GM23338 (cell line): ENCODE data around the gene WDR38. TPM values are rescaled to one million over a fixed set of nuclear protein-coding genes. Genes with fewer than 3 reads are reported as not detected.

Experiments used
- ATAC-seq: fragments of 200-7000 bp; cut with Tn5 transposase; 3 replicates; pipeline ENCODE4 v1.9.1; 2020
- DNase-seq: peaks from one replicate; pipeline ENCODE4 v3.0.0-alpha.2; 2015; ENCODE audit warnings: low spot score
- H2AFZ ChIP-seq: fragments of 200-600 bp; sonication (generic); 2 replicates; pipeline ENCODE4 v1.8.0; 2016; ENCODE audit warnings: antibody characterized with exemption, mild to moderate bottlenecking, moderate library complexity
- H3F3A ChIP-seq: fragments of 200-600 bp; sonication (generic); replicated peaks from 2 replicates; pipeline ENCODE4 v1.8.0; 2017; ENCODE audit warnings: antibody characterized with exemption, mixed run types, low read depth
- H3K27ac ChIP-seq: fragments of 200-600 bp; sonication (generic); 2 replicates; pipeline ENCODE4 v1.6.1; 2016; ENCODE audit warnings: low read depth
- H3K27me3 ChIP-seq: fragments of 200-600 bp; sonication (generic); 2 replicates; pipeline ENCODE4 v1.8.0; 2016; ENCODE audit warnings: mild to moderate bottlenecking, mixed run types, moderate library complexity; ENCODE audit not compliant: insufficient read depth
- H3K36me3 ChIP-seq: fragments of 200-600 bp; sonication (generic); 2 replicates; pipeline ENCODE4 v1.8.0; 2016; ENCODE audit warnings: mild to moderate bottlenecking; ENCODE audit not compliant: insufficient read depth
- H3K4me1 ChIP-seq: fragments of 200-600 bp; sonication (generic); 2 replicates; pipeline ENCODE4 v1.8.0; 2016; ENCODE audit warnings: mild to moderate bottlenecking, moderate library complexity; ENCODE audit not compliant: insufficient read depth
- H3K4me2 ChIP-seq: fragments of 200-600 bp; sonication (generic); 2 replicates; pipeline ENCODE4 v1.7.1; 2017; ENCODE audit warnings: mixed run types
- H3K4me3 ChIP-seq: fragments of 200-600 bp; sonication (generic); 2 replicates; pipeline ENCODE4 v1.6.1; 2016; ENCODE audit warnings: mixed run types
- H3K79me2 ChIP-seq: fragments of 200-600 bp; sonication (generic); replicated peaks from 2 replicates; pipeline ENCODE4 v1.8.0; 2017; ENCODE audit warnings: mild to moderate bottlenecking; ENCODE audit not compliant: insufficient read depth
- H3K9me2 ChIP-seq: fragments of 200-600 bp; sonication (generic); 2 replicates; pipeline ENCODE4 v1.8.0; 2017; ENCODE audit not compliant: insufficient read depth
- H4K20me1 ChIP-seq: fragments of 200-600 bp; sonication (generic); replicated peaks from 2 replicates; pipeline ENCODE4 v1.8.0; 2017; ENCODE audit warnings: mild to moderate bottlenecking; ENCODE audit not compliant: insufficient read depth
- H3K27ac Mint-ChIP-seq: 2 replicates; pipeline ENCODE4 v1.8.0; 2020; ENCODE audit warnings: inconsistent platforms, mild to moderate bottlenecking, moderate library complexity, mixed read lengths
- H3K27me3 Mint-ChIP-seq: 3 replicates; pipeline ENCODE4 v1.8.0; 2022; ENCODE audit warnings: low read depth, mild to moderate bottlenecking, moderate library complexity, mixed read lengths, inconsistent platforms; ENCODE audit not compliant: insufficient read depth, poor library complexity
- H3K36me3 Mint-ChIP-seq: 3 replicates; pipeline ENCODE4 v1.8.0; 2021; ENCODE audit warnings: low read depth, mild to moderate bottlenecking, inconsistent platforms, moderate library complexity, mixed read lengths
- H3K4me1 Mint-ChIP-seq: 3 replicates; pipeline ENCODE4 v1.8.0; 2020; ENCODE audit warnings: mild to moderate bottlenecking, inconsistent platforms, mixed read lengths
- H3K4me3 Mint-ChIP-seq: 3 replicates; pipeline ENCODE4 v1.8.0; 2021; ENCODE audit warnings: moderate library complexity, mild to moderate bottlenecking, inconsistent platforms, mixed read lengths
- H3K9me3 Mint-ChIP-seq: 3 replicates; pipeline ENCODE4 v1.8.0; 2020; ENCODE audit warnings: moderate library complexity, mild to moderate bottlenecking, inconsistent platforms, mixed read lengths
- CREB1 ChIP-seq: fragments of 250-450 bp; sonication (Bioruptor Pico); IDR thresholded peaks from 2 replicates; pipeline ENCODE4 v1.5.0; 2020; ENCODE audit warnings: low read depth, mild to moderate bottlenecking, moderate library complexity
- EZH2 ChIP-seq: fragments of 200-600 bp; sonication (generic); IDR thresholded peaks from one replicate; pipeline ENCODE4 v1.8.0; 2017; ENCODE audit warnings: antibody characterized with exemption, mild to moderate bottlenecking, low read depth; ENCODE audit not compliant: unreplicated experiment
- EZH2phosphoT487 ChIP-seq: fragments of 200-600 bp; sonication (generic); IDR thresholded peaks from one replicate; pipeline ENCODE4 v1.8.1; 2018; ENCODE audit warnings: antibody characterized with exemption; ENCODE audit not compliant: unreplicated experiment
- JUNB ChIP-seq: IDR thresholded peaks from one replicate; pipeline ENCODE4 v1.6.1; 2016; ENCODE audit warnings: antibody characterized with exemption; ENCODE audit not compliant: unreplicated experiment
- NANOG ChIP-seq: IDR thresholded peaks from 2 replicates; pipeline ENCODE4 v1.6.1; 2016; ENCODE audit warnings: antibody characterized with exemption, borderline replicate concordance
- POLR2AphosphoS5 ChIP-seq: IDR thresholded peaks from 2 replicates; pipeline ENCODE4 v1.6.1; 2016; ENCODE audit warnings: antibody characterized with exemption, low read depth
- STAT1 ChIP-seq: IDR thresholded peaks from one replicate; pipeline ENCODE4 v1.6.1; 2016; ENCODE audit warnings: antibody characterized with exemption; ENCODE audit not compliant: unreplicated experiment
- ZNF114 ChIP-seq: fragments of 250-450 bp; sonication (Bioruptor Pico); IDR thresholded peaks from 2 replicates; pipeline ENCODE4 v1.5.0; 2020; ENCODE audit warnings: mild to moderate bottlenecking, moderate library complexity
- ZNF331 ChIP-seq: fragments of 250-450 bp; sonication (Bioruptor Pico); IDR thresholded peaks from 2 replicates; pipeline ENCODE4 v1.5.0; 2020; ENCODE audit warnings: low read depth, mild to moderate bottlenecking, moderate library complexity
- polyA plus RNA-seq: library from polyadenylated mRNA; unstranded; fragments of >200 nt; fragmentation: Nextera tagmentation; extraction: Ambion mirVana; gene quantifications from 2 replicates; pipeline ENCODE4 v1.2.1, GENCODE V29; 2016
- total RNA-seq: library from RNA; depleted of rRNA; stranded (reverse); fragments of >200 nt; shearing (Covaris generic); gene quantifications from 2 replicates; pipeline ENCODE4 v1.2.3, GENCODE V29; 2014
- TF ChIP-seq, protein P1 (sequence below): fragments of 250-450 bp; sonication (Bioruptor Pico); IDR thresholded peaks from 2 replicates; pipeline ENCODE4 v1.5.0; 2020; ENCODE audit warnings: mild to moderate bottlenecking, moderate library complexity
- TF ChIP-seq, protein P2 (sequence below), 2 experiments: fragments of 200-600 bp in 1 of 2; sonication (generic) in 1 of 2; conservative IDR thresholded peaks; 2 replicates each; pipeline versions ENCODE4 v1.5.1 to v1.6.1; 2016 to 2017; ENCODE audit warnings: antibody characterized with exemption in 2 of 2, low read depth in 2 of 2, mild to moderate bottlenecking in 2 of 2, moderate library complexity in 1 of 2
- TF ChIP-seq, protein P3 (sequence below): IDR thresholded peaks from one replicate; pipeline ENCODE4 v1.6.1; 2018; ENCODE audit warnings: antibody characterized with exemption; ENCODE audit not compliant: unreplicated experiment
- TF ChIP-seq, protein P4 (sequence below): IDR thresholded peaks from 2 replicates; pipeline ENCODE4 v1.6.1; 2016; ENCODE audit warnings: antibody characterized with exemption

WDR38 gene
- total and polyA plus RNA-seq, 2 experiments from 2014 or later: not detected

- Mint-ChIP-seq H3K27ac (peak overlapping the region; percentile 83), H3K4me1 (peaks cover 5% of the 10 kb centered on the region; the same call in 1 of the 3 replicates), H3K4me3 (no peak overlapping the region), H3K27me3 (peaks cover 8% of the 10 kb centered on the region), H3K9me3 (no peaks in the 10 kb centered on the region), H3K36me3 (peaks cover 4% of the 10 kb centered on the region; the same call in 2 of the 3 replicates)
- TF ChIP-seq EZH2phosphoT487: no peak
- TF ChIP-seq, protein P1, sequence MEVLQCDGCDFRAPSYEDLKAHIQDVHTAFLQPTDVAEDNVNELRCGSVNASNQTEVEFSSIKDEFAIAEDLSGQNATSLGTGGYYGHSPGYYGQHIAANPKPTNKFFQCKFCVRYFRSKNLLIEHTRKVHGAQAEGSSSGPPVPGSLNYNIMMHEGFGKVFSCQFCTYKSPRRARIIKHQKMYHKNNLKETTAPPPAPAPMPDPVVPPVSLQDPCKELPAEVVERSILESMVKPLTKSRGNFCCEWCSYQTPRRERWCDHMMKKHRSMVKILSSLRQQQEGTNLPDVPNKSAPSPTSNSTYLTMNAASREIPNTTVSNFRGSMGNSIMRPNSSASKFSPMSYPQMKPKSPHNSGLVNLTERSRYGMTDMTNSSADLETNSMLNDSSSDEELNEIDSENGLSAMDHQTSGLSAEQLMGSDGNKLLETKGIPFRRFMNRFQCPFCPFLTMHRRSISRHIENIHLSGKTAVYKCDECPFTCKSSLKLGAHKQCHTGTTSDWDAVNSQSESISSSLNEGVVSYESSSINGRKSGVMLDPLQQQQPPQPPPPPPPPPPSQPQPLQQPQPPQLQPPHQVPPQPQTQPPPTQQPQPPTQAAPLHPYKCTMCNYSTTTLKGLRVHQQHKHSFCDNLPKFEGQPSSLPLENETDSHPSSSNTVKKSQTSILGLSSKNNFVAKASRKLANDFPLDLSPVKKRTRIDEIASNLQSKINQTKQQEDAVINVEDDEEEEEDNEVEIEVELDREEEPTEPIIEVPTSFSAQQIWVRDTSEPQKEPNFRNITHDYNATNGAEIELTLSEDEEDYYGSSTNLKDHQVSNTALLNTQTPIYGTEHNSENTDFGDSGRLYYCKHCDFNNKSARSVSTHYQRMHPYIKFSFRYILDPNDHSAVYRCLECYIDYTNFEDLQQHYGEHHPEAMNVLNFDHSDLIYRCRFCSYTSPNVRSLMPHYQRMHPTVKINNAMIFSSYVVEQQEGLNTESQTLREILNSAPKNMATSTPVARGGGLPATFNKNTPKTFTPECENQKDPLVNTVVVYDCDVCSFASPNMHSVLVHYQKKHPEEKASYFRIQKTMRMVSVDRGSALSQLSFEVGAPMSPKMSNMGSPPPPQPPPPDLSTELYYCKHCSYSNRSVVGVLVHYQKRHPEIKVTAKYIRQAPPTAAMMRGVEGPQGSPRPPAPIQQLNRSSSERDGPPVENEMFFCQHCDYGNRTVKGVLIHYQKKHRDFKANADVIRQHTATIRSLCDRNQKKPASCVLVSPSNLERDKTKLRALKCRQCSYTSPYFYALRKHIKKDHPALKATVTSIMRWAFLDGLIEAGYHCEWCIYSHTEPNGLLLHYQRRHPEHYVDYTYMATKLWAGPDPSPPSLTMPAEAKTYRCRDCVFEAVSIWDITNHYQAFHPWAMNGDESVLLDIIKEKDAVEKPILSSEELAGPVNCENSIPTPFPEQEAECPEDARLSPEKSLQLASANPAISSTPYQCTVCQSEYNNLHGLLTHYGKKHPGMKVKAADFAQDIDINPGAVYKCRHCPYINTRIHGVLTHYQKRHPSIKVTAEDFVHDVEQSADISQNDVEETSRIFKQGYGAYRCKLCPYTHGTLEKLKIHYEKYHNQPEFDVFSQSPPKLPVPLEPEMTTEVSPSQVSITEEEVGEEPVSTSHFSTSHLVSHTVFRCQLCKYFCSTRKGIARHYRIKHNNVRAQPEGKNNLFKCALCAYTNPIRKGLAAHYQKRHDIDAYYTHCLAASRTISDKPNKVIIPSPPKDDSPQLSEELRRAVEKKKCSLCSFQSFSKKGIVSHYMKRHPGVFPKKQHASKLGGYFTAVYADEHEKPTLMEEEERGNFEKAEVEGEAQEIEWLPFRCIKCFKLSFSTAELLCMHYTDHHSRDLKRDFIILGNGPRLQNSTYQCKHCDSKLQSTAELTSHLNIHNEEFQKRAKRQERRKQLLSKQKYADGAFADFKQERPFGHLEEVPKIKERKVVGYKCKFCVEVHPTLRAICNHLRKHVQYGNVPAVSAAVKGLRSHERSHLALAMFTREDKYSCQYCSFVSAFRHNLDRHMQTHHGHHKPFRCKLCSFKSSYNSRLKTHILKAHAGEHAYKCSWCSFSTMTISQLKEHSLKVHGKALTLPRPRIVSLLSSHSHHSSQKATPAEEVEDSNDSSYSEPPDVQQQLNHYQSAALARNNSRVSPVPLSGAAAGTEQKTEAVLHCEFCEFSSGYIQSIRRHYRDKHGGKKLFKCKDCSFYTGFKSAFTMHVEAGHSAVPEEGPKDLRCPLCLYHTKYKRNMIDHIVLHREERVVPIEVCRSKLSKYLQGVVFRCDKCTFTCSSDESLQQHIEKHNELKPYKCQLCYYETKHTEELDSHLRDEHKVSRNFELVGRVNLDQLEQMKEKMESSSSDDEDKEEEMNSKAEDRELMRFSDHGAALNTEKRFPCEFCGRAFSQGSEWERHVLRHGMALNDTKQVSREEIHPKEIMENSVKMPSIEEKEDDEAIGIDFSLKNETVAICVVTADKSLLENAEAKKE (CRISPR knock-in tag): no peak
- no peak for TF ChIP-seq NANOG
- TF ChIP-seq CREB1 (CRISPR knock-in tag): no peak
- TF ChIP-seq, protein P2, sequence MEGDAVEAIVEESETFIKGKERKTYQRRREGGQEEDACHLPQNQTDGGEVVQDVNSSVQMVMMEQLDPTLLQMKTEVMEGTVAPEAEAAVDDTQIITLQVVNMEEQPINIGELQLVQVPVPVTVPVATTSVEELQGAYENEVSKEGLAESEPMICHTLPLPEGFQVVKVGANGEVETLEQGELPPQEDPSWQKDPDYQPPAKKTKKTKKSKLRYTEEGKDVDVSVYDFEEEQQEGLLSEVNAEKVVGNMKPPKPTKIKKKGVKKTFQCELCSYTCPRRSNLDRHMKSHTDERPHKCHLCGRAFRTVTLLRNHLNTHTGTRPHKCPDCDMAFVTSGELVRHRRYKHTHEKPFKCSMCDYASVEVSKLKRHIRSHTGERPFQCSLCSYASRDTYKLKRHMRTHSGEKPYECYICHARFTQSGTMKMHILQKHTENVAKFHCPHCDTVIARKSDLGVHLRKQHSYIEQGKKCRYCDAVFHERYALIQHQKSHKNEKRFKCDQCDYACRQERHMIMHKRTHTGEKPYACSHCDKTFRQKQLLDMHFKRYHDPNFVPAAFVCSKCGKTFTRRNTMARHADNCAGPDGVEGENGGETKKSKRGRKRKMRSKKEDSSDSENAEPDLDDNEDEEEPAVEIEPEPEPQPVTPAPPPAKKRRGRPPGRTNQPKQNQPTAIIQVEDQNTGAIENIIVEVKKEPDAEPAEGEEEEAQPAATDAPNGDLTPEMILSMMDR (conservative IDR thresholded peaks at IDR 0.05; ENCODE audit: low read depth in 2 of 2): no peak
- no peak for TF ChIP-seq EZH2
- TF ChIP-seq JUNB: no peak
- TF ChIP-seq ZNF331 (CRISPR knock-in tag): no peak
- TF ChIP-seq, protein P3, sequence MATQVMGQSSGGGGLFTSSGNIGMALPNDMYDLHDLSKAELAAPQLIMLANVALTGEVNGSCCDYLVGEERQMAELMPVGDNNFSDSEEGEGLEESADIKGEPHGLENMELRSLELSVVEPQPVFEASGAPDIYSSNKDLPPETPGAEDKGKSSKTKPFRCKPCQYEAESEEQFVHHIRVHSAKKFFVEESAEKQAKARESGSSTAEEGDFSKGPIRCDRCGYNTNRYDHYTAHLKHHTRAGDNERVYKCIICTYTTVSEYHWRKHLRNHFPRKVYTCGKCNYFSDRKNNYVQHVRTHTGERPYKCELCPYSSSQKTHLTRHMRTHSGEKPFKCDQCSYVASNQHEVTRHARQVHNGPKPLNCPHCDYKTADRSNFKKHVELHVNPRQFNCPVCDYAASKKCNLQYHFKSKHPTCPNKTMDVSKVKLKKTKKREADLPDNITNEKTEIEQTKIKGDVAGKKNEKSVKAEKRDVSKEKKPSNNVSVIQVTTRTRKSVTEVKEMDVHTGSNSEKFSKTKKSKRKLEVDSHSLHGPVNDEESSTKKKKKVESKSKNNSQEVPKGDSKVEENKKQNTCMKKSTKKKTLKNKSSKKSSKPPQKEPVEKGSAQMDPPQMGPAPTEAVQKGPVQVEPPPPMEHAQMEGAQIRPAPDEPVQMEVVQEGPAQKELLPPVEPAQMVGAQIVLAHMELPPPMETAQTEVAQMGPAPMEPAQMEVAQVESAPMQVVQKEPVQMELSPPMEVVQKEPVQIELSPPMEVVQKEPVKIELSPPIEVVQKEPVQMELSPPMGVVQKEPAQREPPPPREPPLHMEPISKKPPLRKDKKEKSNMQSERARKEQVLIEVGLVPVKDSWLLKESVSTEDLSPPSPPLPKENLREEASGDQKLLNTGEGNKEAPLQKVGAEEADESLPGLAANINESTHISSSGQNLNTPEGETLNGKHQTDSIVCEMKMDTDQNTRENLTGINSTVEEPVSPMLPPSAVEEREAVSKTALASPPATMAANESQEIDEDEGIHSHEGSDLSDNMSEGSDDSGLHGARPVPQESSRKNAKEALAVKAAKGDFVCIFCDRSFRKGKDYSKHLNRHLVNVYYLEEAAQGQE: no peak
- TF ChIP-seq, protein P4, sequence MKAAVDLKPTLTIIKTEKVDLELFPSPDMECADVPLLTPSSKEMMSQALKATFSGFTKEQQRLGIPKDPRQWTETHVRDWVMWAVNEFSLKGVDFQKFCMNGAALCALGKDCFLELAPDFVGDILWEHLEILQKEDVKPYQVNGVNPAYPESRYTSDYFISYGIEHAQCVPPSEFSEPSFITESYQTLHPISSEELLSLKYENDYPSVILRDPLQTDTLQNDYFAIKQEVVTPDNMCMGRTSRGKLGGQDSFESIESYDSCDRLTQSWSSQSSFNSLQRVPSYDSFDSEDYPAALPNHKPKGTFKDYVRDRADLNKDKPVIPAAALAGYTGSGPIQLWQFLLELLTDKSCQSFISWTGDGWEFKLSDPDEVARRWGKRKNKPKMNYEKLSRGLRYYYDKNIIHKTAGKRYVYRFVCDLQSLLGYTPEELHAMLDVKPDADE: no peak
- no peak for TF ChIP-seq STAT1
- TF ChIP-seq POLR2AphosphoS5: no peak
- no peak for TF ChIP-seq ZNF114 (CRISPR knock-in tag)
- Histone ChIP-seq H3K9me2 (no peaks in the 10 kb centered on the region), H3K4me2 (no peak overlapping the region), H3K4me1 (no peaks in the 10 kb centered on the region), H3K27me3 (no peaks in the 10 kb centered on the region), H3K27ac (no peak overlapping the region; the same call in 1 of the 2 replicates), H2AFZ (no peak overlapping the region), H4K20me1 (peaks cover 3% of the 10 kb centered on the region; the same call in 1 of the 2 replicates), H3K79me2 (no peaks in the 10 kb centered on the region), H3F3A (0 out of 2 replicates have a peak, but pooled peaks cover 4% of the 10 kb centered on the region), H3K36me3 (no peaks in the 10 kb centered on the region), H3K4me3 (no peak overlapping the region)
- no peak for DNase-seq
- ATAC-seq: no peak
These were observed 46.6 kb downstream of the WDR38 start for GRCh38 chr9:124899845-124900244.
